ENCODE results near the gene CASZ1.

CASZ1 gene

DNA sequence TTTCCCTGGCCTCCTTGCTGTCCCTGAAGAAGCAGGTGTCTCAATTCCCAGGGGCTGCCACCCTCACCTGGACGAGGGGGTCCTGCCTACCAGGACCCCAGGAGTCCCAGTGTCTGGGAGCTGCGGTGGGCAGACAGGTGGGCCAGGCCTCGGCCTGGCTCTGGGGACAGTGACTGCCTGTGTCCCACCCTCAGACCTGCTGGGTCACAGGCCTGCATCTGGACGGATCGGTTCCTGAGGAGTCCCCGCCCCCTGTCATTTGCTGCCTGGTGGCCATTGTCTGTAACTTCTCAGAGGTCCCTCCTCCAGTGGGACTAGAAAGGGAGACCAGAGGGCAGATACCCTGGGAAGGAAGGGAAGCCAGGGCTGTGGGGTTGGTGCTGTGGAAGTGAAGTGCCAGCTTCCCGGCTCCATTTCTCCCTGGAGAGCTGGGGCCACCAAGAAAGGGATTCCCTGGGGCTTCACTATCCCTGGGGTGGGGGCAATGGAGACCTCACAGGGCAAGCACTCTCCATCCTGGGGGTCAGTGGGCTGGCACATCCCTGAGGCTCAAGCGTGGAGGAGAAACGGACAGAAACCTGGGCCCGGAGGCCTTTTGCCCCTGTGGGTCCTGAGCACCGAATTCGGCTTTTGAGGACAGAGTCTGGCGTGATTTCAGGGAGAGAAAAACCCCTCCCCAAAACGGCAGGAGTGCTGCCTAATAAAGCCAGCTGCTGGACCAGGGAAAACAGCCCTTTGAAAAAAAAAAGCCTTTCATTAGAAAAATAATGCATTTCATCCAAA, 164.4 kb downstream of the CASZ1 start:
- FAIRE-seq, result no peak
- DNase-seq (ENCODE audit: insufficient read length, low spot score), result no peak

- FAIRE-seq (no peak), DNase-seq (ENCODE audit: insufficient read length, low spot score) (no peak)
Observed at GRCh38 chr1:10631121-10631810, 165.2 kb downstream of the CASZ1 start.

GRCh38 chr1:10630661-10631120, 165.8 kb downstream of the CASZ1 start:
- no peak for DNase-seq (ENCODE audit: insufficient read length, low spot score)
- no peak for FAIRE-seq

GRCh38 chr1:10629816-10630571, 166.5 kb downstream of the CASZ1 start:
- FAIRE-seq, result no peak
- no peak for DNase-seq (ENCODE audit: insufficient read length, low spot score)

DNA sequence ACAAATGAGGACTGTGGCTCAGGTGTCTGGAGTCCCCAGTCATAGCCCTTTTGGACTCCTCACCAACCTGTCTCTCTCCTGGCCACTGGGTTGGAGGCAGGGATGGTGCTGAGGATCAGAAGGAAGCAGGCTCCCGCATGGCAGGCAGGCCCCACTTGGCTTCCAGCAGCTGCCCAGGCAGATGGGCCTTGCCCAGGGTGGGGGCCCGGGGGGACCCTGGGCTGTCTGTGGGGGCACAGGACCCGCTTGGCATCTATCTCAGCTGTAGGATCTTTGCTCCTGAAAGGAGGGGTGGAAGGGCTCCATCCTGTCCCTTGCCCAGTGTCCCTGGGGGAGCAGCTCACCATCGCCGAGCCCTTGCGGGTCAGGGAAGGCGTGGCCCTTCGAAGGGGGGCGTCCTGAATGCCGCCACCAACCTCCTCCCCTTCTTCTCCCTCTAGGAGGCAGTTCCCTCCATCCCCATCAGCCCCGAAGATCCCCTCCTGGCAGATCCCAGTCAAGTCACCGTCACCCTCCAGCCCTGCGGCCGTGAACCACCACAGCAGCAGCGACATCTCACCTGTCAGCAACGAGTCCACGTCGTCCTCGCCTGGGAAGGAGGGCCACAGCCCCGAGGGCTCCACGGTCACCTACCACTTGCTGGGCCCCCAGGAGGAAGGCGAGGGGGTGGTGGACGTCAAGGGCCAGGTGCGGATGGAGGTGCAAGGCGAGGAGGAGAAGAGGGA, 167.2 kb downstream of the CASZ1 start:
- FAIRE-seq (no peak), DNase-seq (ENCODE audit: insufficient read length, low spot score) (no peak)

- FAIRE-seq (no peak), DNase-seq (ENCODE audit: insufficient read length, low spot score) (no peak)
Observed at GRCh38 chr1:10628685-10629084, 167.8 kb downstream of the CASZ1 start.

DNA sequence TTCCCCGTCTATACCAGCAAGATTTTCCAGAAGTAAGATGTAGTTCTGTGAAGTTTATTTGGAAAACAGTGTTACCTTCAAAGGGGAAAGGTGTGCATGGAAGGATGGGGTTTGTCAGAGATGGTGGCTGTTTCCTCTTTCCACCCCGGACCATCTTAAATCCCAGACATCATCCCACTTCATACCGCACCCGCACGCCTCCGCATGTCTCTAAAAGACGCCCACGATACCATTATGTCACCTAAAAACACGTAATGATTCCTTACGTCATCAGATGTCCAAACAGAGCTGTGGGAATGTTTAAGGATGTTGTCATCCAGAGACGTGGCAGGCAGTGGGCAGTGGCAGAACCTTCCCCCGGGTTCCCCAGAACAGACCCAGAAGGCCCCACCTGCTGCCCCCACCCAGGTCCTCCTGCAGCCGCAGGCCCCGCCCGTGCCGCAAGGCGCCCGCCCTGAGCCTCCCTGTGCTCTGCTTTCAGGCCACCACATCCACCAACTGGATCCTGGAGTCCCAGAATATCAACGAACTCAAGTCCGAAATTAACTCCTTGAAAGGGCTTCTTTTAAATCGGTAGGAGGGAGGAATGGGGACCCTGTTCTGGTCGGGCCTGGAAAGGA, 169.5 kb downstream of the CASZ1 start:
- DNase-seq (ENCODE audit: insufficient read length, low spot score) (no peak), FAIRE-seq (no peak)

- FAIRE-seq (no peak), DNase-seq (ENCODE audit: insufficient read length, low spot score) (no peak)
Observed at GRCh38 chr1:10626131-10626731, 170.2 kb downstream of the CASZ1 start.

GRCh38 chr1:10625554-10625953, 170.9 kb downstream of the CASZ1 start:
- FAIRE-seq, result no peak

DNA sequence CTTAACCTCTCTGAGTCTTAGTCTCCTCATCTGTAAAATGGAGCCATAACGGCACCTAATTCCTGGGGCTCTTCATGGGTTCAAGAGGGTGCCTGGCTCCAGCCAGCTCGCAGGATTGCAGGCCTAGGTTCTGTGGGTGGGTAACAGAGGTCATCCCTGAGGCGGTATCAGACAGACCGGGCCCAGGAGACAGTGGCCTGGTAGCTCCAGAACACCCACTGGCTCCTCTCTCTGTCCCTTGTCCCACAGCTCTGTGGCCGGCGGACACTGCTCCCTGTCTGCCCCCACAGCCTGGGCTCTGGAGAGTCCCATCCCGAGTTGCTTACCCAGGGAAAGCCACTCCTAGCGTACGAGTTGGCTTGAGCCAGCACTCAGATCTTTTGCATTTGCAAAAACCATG, 171.4 kb downstream of the CASZ1 start:
- FAIRE-seq, result no peak
- DNase-seq (ENCODE audit: insufficient read length, low spot score), result no peak

More at GRCh38 chr1:10625554-10625953, 170.9 kb downstream of the CASZ1 start:
- no peak for DNase-seq (ENCODE audit: insufficient read length, low spot score)

DNA sequence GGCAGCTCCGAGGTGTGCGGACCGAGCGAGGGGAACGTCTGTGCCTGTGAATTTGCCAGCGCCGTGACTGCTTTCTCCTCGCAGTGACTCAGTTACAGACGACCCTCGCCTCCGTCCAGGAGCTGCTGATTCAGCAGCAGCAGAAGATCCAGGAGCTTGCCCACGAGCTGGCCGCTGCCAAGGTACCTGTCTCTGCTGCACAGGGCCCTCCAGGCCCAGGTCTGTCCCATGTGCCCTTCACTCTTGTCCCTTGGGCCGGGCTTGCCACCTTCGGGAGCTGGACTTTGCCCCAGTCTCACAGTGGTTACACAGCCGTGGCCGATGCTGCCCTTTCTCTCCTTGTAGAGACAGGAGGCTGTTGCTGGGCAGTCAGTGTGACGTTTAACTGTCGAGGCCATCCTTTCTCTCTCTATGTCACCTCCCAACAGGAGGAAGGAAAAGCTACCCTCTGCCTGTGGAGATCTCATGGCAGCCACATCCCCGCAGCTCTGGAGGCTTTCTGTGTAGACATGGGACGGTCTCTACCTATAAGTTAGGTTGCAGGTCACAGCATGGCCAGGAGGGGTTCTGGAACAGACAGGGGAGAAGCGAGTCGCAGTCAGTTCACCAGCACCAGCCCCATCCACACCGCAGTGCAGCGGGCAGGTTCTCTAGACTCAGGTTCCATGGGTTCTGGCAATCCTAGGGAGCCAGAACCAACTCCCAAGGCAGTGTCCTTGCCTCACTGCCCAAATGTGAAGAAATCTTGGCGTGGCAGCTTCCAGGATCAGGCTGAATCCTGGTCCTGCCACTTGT, 172.0 kb downstream of the CASZ1 start:
- no peak for DNase-seq (ENCODE audit: insufficient read length, low spot score)
- no peak for FAIRE-seq

DNA sequence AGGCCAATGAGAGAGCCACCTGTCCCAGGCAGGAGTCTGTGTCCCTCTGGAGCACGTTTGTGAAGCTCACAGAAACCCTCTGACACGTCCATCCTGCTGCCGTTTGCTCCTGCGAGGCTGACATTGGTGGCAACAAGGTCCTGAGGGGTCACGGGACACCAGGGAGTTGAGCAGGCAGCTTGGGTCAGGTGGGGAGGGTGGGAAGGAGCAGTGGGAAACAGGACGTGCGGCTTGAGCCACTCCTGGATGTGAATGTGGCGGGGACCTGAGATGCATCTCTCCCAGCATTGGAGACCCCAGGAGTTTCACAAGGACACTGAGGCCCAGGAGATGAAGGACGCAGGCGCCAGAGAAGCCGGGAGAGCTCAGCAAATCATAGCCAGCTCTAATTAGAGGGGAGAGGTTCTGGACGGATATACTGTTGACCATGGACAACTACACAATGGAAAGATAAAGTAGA, 172.7 kb downstream of the CASZ1 start:
- DNase-seq (ENCODE audit: insufficient read length, low spot score) (no peak), FAIRE-seq (no peak)

GRCh38 chr1:10622910-10623685, 173.3 kb downstream of the CASZ1 start:
- no peak for DNase-seq (ENCODE audit: insufficient read length, low spot score)
- no peak for FAIRE-seq

- FAIRE-seq (no peak), DNase-seq (ENCODE audit: insufficient read length, low spot score) (no peak)
Observed at GRCh38 chr1:10621906-10622305, 174.5 kb downstream of the CASZ1 start.

DNA sequence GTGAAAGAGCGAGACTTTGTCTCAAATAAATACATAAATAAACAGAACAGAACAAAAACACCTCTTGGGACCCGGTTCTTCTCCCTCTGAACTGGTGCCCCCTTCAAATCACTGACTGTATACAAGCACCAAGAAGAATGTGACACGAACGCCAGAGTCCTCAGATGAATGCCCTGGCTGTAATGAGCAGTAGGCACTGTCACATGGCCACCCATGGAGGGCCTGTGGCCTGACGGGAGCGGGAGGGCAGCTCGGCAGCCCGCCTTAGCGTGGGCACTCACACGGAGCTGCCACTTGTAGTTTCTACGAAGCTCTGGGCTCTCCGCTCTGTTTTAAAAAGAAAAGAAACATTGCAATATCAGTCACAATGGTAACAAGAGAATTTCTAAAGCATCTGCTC, 175.7 kb downstream of the CASZ1 start:
- no peak for FAIRE-seq
- no peak for DNase-seq (ENCODE audit: insufficient read length, low spot score)

- DNase-seq (ENCODE audit: insufficient read length, low spot score), result no peak
- FAIRE-seq, result no peak
Observed at GRCh38 chr1:10617931-10618885, 178.2 kb downstream of the CASZ1 start.

- DNase-seq (ENCODE audit: insufficient read length, low spot score) (no peak), FAIRE-seq (no peak)
Observed at GRCh38 chr1:10617318-10617717, 179.1 kb downstream of the CASZ1 start.

Data from HTR-8/SVneo (cell line).